ENCODE measurements around the gene KIR2DL3.
"Not testable (repeated sequence)": the region's sequence is repeated elsewhere in the genome, so short reads cannot be mapped to it uniquely, and the experiment has no call there.

The KIR2DL3 gene

GRCh38 chr19:54738306-54738705 is at the start of gene KIR2DL3:
KIR2DL3 (plus strand) TSS chr19:54738513; CDS start chr19:54738546, 33 bp downstream.
- not testable (repeated sequence) for DNase-seq

- DNase-seq, result no peak
Observed at GRCh38 chr19:54691582-54692297, 46.6 kb upstream of the KIR2DL3 start.

GRCh38 chr19:54692298-54692615 is 46.1 kb upstream of the KIR2DL3 start:
- DNase-seq, result no peak

- no peak for DNase-seq
Observed at GRCh38 chr19:54694648-54695047, 43.7 kb upstream of the KIR2DL3 start.

- no peak for DNase-seq
Observed at GRCh38 chr19:54696117-54696548, 42.2 kb upstream of the KIR2DL3 start.

GRCh38 chr19:54696766-54697165 is 41.5 kb upstream of the KIR2DL3 start:
- DNase-seq, result no peak

- DNase-seq, result not testable (repeated sequence)
Observed at GRCh38 chr19:54697716-54698115, 40.6 kb upstream of the KIR2DL3 start.

GRCh38 chr19:54704928-54705327 is 33.4 kb upstream of the KIR2DL3 start:
- no peak for DNase-seq

GRCh38 chr19:54707962-54708361 is 30.4 kb upstream of the KIR2DL3 start:
- DNase-seq, result no peak

GRCh38 chr19:54708781-54709180 is 29.5 kb upstream of the KIR2DL3 start:
- DNase-seq, result no peak

GRCh38 chr19:54709212-54709948 is 28.9 kb upstream of the KIR2DL3 start:
- DNase-seq, result no peak

- DNase-seq, result not testable (repeated sequence)
Observed at GRCh38 chr19:54709956-54710355, 28.4 kb upstream of the KIR2DL3 start.

- no peak for DNase-seq
Observed at GRCh38 chr19:54724142-54724541, 14.2 kb upstream of the KIR2DL3 start, which contains the start of gene KIR3DL3. KIR3DL3 (plus strand) TSS chr19:54724442; CDS start chr19:54724497, 55 bp downstream.

- no peak for DNase-seq
Observed at GRCh38 chr19:54724644-54725043, 13.7 kb upstream of the KIR2DL3 start.

- DNase-seq, result no peak
Observed at GRCh38 chr19:54725321-54725720, 13.0 kb upstream of the KIR2DL3 start.

GRCh38 chr19:54727562-54727961 is 10.8 kb upstream of the KIR2DL3 start:
- no peak for DNase-seq

- no peak for DNase-seq
Observed at GRCh38 chr19:54728167-54728566, 10.1 kb upstream of the KIR2DL3 start.

- DNase-seq, result no peak
Observed at GRCh38 chr19:54729416-54730188, 8.7 kb upstream of the KIR2DL3 start.

GRCh38 chr19:54731191-54731590 is 7.1 kb upstream of the KIR2DL3 start:
- DNase-seq, result no peak

- DNase-seq, result no peak
Observed at GRCh38 chr19:54738715-54739114, 402 bp downstream of the KIR2DL3 start.

GRCh38 chr19:54739587-54740497 is 1.5 kb downstream of the KIR2DL3 start:
- no peak for DNase-seq

GRCh38 chr19:54741950-54742349 is 3.6 kb downstream of the KIR2DL3 start:
- DNase-seq, result not testable (repeated sequence)

All from NCI-H1048 (cell line).